NCI-H69 (cell line): ENCODE measurements around the gene KLK14.

ENCODE experiments used
- DNase-seq: peaks from one replicate; lab custom pipeline; 2025; lab: John Stamatoyannopoulos, UW

The KLK14 gene

GRCh38 chr19:51044327-51044726 is 38.4 kb downstream of the KLK14 start:
- DNase-seq, result no peak

DNA sequence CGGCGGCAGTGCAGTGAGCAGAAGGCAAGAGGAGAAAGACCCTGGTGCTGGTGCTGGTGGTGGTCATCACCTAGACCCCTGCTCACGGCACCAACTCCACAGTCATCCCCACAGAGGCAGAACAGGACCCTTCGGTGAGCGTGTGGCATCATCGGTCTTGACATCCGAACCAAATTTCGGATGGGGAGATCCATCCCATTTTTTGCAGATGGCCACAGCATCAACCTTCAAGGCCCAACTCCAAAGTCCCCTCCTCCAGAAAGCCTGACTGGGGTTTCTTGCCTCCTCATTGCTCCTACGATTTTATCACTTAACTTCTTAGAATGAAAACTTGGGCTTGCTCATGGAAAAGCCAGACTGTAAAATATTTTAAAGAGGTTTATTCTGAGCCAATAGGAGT is 39.2 kb downstream of the KLK14 start:
- DNase-seq, result no peak

DNA sequence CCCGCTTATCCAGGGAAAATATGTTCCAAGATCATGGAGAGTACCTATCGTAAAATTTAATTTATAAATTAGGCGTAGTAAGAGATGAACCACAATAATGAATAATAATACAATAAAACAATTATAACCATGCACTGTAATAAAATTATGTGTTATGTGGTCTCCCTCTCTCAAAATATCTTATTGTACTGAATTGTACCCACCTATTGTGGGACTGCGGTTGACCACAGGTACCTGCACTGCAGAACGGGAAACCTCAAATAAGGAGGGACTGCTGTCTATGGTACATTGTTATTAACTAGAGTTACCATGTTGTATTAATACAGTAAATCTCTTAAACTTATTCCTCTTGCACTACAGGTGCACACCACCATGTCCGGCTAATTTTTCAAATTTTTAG is 42.5 kb downstream of the KLK14 start:
- DNase-seq, result no peak

DNA sequence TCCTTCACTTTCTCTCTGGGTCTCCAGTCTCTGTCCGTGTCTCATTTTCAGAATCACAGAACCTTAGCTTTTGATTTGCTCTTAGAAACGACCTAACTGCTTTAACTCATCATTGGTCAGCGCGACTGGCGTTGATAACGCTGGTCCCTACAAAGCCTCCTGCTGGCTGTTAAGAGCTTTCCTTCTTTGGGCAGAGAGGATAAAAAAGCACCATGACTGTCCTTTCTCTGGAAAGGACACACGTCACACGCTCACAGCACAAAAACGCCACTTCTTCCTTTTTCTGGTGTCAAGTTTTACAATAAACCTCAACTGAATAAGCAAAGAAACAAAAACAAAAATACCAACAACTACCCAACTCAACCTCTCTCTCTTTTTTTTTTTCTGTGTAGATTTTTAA is 46.2 kb downstream of the KLK14 start:
- no peak for DNase-seq

DNA sequence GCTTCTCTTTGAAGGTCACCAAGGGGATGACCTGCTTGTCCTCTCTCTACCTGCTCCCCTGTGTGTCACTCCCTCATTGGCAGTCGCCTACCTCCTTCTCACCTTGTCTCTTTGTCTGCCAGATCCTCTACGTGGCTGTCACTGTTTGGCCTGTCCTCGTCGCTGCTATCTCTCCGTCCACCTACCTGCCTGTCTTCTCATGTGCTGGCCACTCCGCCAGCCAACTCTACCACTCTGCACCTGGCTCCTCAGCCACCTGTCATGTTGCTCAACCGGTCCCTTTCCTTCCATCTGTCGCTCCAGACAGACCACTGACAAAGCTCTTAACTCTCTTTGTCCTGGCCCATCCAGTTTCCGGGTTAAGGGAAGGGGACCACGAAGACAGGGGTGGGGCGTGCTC is 48.0 kb downstream of the KLK14 start, which contains the start of gene KLK12:
KLK12 (minus strand) TSS at position 299 of the 400 bp plus-strand sequence. CDS start 381 bp downstream, outside the sequence.
- peak; percentile 60 for DNase-seq

DNA sequence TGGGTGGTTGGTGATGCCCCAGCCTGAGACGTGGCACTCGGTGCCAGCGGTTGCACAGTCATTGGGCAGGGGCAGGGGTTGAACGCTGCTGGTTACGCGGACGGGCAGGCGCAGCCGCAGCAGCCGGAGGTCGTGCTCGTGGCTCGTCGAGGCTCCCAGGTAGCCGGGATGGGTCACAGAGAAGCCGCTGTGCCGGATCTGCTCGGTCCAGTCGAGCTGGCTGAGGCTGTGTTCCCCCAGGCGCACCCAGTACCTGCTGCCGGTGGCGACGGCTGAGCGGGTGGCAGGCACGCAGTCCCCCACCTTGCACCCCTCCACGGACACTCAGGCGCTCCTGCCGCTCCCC is 50.8 kb downstream of the KLK14 start:
- no peak for DNase-seq

- DNase-seq, result no peak
These were observed 51.3 kb downstream of the KLK14 start for GRCh38 chr19:51031220-51031879.

DNA sequence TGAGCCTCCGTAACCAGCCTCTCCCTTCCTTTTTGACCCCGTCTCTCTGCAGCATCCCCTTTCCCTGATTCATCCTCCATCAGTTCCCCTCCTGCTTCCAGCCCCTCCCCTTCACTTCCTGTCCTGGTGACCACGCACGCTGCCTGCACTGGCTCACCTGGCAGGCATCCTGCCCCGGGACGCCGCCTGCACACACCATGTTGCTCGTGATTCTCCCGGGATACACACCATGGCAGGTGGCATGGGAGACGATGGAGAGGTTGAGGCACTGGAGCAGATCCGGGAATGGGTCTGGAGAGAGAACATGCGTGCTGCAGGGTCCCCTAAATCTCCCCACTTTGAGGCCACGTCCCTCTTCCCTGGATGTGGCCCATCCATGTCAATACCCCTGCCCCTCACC is 52.1 kb downstream of the KLK14 start:
- DNase-seq, result no peak

DNA sequence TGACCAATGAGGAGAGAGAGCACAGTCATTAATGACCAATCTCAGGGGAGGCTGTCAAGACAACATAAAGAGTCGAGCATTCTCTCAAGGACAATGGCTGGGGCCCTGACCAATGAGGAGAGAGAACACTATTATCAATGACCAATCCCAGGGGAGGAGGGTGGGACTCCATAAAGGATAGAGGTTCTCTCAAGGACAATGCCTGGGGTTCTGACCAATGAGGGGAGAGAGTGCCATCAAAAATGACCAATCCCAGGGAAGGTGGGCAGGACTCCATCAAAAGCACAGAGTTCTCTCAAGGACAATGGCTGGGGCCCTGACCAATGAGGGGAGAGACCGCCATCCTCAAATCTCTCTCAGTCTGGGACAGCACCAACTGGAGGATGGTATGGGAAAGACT is 53.0 kb downstream of the KLK14 start:
- peak; percentile 10 for DNase-seq
